ENCODE results near the gene MYO1D.

- no peak for TF ChIP-seq CTCF (conservative IDR thresholded peaks at IDR 0.05; ENCODE audit: low read depth, low read length)
- no peak for TF ChIP-seq EZH2 (IDR thresholded peaks at IDR 0.05; ENCODE audit: low read length, unreplicated experiment)
- TF ChIP-seq EZH2phosphoT487 (IDR thresholded peaks at IDR 0.05; ENCODE audit: borderline replicate concordance, low read length), result no peak
Measured at GRCh38 chr17:32475258-32475657, 401.7 kb downstream of the MYO1D start.
